MCF 10A (cell line): Measurements from ENCODE around the gene PTTG1. TPM values are rescaled to one million over a fixed set of nuclear protein-coding genes. Genes with fewer than 3 reads are reported as not detected.

Source experiments
- BruUV-seq: library from RNA; stranded (reverse); fragments of 400-500 nt; replicated peaks from 2 replicates; lab custom pipeline; 2021; lab: Mats Ljungman, UMichigan
- CTCF ChIA-PET: fragments of 300-600 bp; sonication (Branson Sonifier 250); formaldehyde crosslinking; extraction: SDS; loops from one replicate; lab custom pipeline; 2021; ENCODE audit warnings: antibody characterized with exemption, inconsistent platforms; lab: Yijun Ruan, JAX
- POLR2A ChIA-PET: fragments of 300-600, 350-650 bp; sonication (Branson Sonifier 250); formaldehyde crosslinking; extraction: SDS; loops from one replicate; lab custom pipeline; 2020; ENCODE audit warnings: antibody characterized with exemption, inconsistent platforms; lab: Yijun Ruan, JAX
- DNase-seq: peaks from one replicate; pipeline ENCODE4 v3.0.0-alpha.2; 2018; ENCODE audit not compliant: unreplicated experiment
- H3K27ac Mint-ChIP-seq: one replicate; pipeline ENCODE4 v1.8.0; 2022; ENCODE audit warnings: mild to moderate bottlenecking, low read depth, mixed read lengths; ENCODE audit not compliant: unreplicated experiment
- H3K27me3 Mint-ChIP-seq: one replicate; pipeline ENCODE4 v1.8.0; 2022; ENCODE audit warnings: mixed read lengths; ENCODE audit not compliant: insufficient read depth, unreplicated experiment
- H3K36me3 Mint-ChIP-seq: one replicate; pipeline ENCODE4 v1.8.0; 2022; ENCODE audit warnings: mild to moderate bottlenecking, moderate library complexity, mixed read lengths; ENCODE audit not compliant: insufficient read depth, unreplicated experiment
- H3K4me1 Mint-ChIP-seq: one replicate; pipeline ENCODE4 v1.8.0; 2022; ENCODE audit warnings: mixed read lengths; ENCODE audit not compliant: insufficient read depth, unreplicated experiment
- H3K4me3 Mint-ChIP-seq: one replicate; pipeline ENCODE4 v1.8.0; 2022; ENCODE audit warnings: mild to moderate bottlenecking, moderate library complexity, mixed read lengths; ENCODE audit not compliant: unreplicated experiment
- H3K9me3 Mint-ChIP-seq: one replicate; pipeline ENCODE4 v1.8.0; 2022; ENCODE audit warnings: mixed read lengths; ENCODE audit not compliant: unreplicated experiment
- CTCF ChIP-seq: fragments of 200-600 bp; IDR thresholded peaks from one replicate; pipeline ENCODE4 v1.8.0; 2022; ENCODE audit warnings: antibody characterized with exemption, mild to moderate bottlenecking; ENCODE audit not compliant: unreplicated experiment
- intact Hi-C: fragments of 100-400 bp; cut with micrococcal nuclease; formaldehyde crosslinking; loops from 2 replicates; pipeline ENCODE4 v1.14.1; 2022
- total RNA-seq: library from RNA; stranded (reverse); gene quantifications from 2 replicates; pipeline ENCODE4 v1.2.3, GENCODE V29; 2022

Gene PTTG1
- total RNA-seq, 1 experiment from 2014 or later, result 119 TPM

GRCh38 chr5:160387445-160387844, 34.2 kb upstream of the PTTG1 start:
- H3K36me3 Mint-ChIP-seq, result no peaks in the 10 kb centered on the region
- H3K27ac Mint-ChIP-seq, result no peak overlapping the region
- no peaks in the 10 kb centered on the region for H3K27me3 Mint-ChIP-seq
- TF ChIP-seq CTCF, result no peak
- H3K4me3 Mint-ChIP-seq, result no peak overlapping the region
- intact Hi-C loops, result no loop called here
- ChIA-PET POLR2A (interaction anchor here (0.6 to 0.7 kb wide), 3 partner anchors 30 to 365 kb away, joined by 3 to 4 read pairs (median 3); no protein-coding TSS in a partner anchor), CTCF (interaction anchor here (0.7 to 2.0 kb wide), 3 partner anchors 366 to 831 kb away, joined by 3 to 6 read pairs (median 5); no protein-coding TSS in a partner anchor)
- peaks cover 16% of the 10 kb centered on the region for H3K9me3 Mint-ChIP-seq
- no peaks in the 10 kb centered on the region for H3K4me1 Mint-ChIP-seq
- BruUV-seq, result no TSS peak
- no peak for DNase-seq

- no TSS peak for BruUV-seq
- no peak overlapping the region for H3K4me3 Mint-ChIP-seq
- peaks cover 16% of the 10 kb centered on the region for H3K9me3 Mint-ChIP-seq
- intact Hi-C loops, result loop anchor here (1.0 kb wide), 4 partner anchors 46 to 369 kb away; no protein-coding TSS in a partner anchor
- no peaks in the 10 kb centered on the region for H3K27me3 Mint-ChIP-seq
- H3K27ac Mint-ChIP-seq, result no peak overlapping the region
- CTCF ChIA-PET, result interaction anchor here (0.6 to 7.4 kb wide), 43 partner anchors 9 to 1105 kb away, joined by 3 to 162 read pairs (median 4); partner anchors contain the start of genes FAM200C, SLU7 and TTC1
- TF ChIP-seq CTCF, result peak; percentile 64
- no peaks in the 10 kb centered on the region for H3K4me1 Mint-ChIP-seq
- POLR2A ChIA-PET, result interaction anchor here (0.6 to 4.0 kb wide), 10 partner anchors 9 to 1096 kb away, joined by 3 to 20 read pairs (median 3); partner anchors contain the start of genes C1QTNF2, FAM200C and SLU7
- peak; percentile 47 for DNase-seq
- H3K36me3 Mint-ChIP-seq, result no peaks in the 10 kb centered on the region
These were observed 30.6 kb upstream of the PTTG1 start for GRCh38 chr5:160390787-160391696.

GRCh38 chr5:160395111-160395510, 26.5 kb upstream of the PTTG1 start:
- intact Hi-C loops, result no loop called here
- CTCF ChIA-PET, result interaction anchor here (0.6 to 7.4 kb wide), 5 partner anchors 18 to 468 kb away, joined by 3 to 162 read pairs (median 3); no protein-coding TSS in a partner anchor

More at GRCh38 chr5:160395111-160395510, 26.5 kb upstream of the PTTG1 start:
- Mint-ChIP-seq H3K36me3 (peaks cover 5% of the 10 kb centered on the region), H3K4me3 (no peak overlapping the region), H3K4me1 (peaks cover 8% of the 10 kb centered on the region), H3K27ac (no peak overlapping the region), H3K27me3 (no peaks in the 10 kb centered on the region), H3K9me3 (no peaks in the 10 kb centered on the region)
- POLR2A ChIA-PET, result interaction anchor here (0.6 to 13.8 kb wide), 3 partner anchors 8 to 25 kb away, joined by 3 to 272 read pairs (median 3); partner anchors contain the start of genes PTTG1 and SLU7
- TF ChIP-seq CTCF, result no peak
- DNase-seq, result no peak
- no TSS peak for BruUV-seq
